ENCODE measurements around the gene SOBP.

GRCh38 chr6:107546691-107547450 lies 57.0 kb downstream of the SOBP start:
- TF ChIP-seq CTCF (IDR thresholded peaks at IDR 0.05) (no peak), POLR2A (IDR thresholded peaks at IDR 0.05) (no peak)

Measured in thyroid gland (tissue), 4 donors.